MG63 (cell line): Measurements from ENCODE around the gene RFX3. TPM values are rescaled to one million over a fixed set of nuclear protein-coding genes. Genes with fewer than 3 reads are reported as not detected.

Experiments
- DNase-seq: peaks from one replicate; pipeline ENCODE4 v3.0.0-alpha.2; 2020
- H3K27me3 ChIP-seq: fragments of 250-450 bp; sonication (Bioruptor Pico); 2 replicates; pipeline ENCODE4 v1.5.1; 2020; ENCODE audit warnings: mild to moderate bottlenecking, moderate library complexity
- H3K36me3 ChIP-seq: fragments of 250-450 bp; sonication (Bioruptor Pico); 2 replicates; pipeline ENCODE4 v1.5.1; 2020; ENCODE audit warnings: mild to moderate bottlenecking, moderate library complexity
- H3K4me3 ChIP-seq: fragments of 250-450 bp; sonication (Bioruptor Pico); 2 replicates; pipeline ENCODE4 v1.5.1; 2020; ENCODE audit warnings: mild to moderate bottlenecking, moderate library complexity
- H3K9me3 ChIP-seq: fragments of 250-450 bp; sonication (Bioruptor Pico); 2 replicates; pipeline ENCODE4 v1.5.1; 2020; ENCODE audit warnings: mild to moderate bottlenecking, moderate library complexity
- total RNA-seq: library from RNA; depleted of rRNA; stranded (reverse); fragments of >200 nt; shearing (Covaris generic); gene quantifications from 2 replicates; pipeline ENCODE4 v1.2.3, GENCODE V29; 2014; ENCODE audit warnings: low replicate concordance; rRNA removed

The RFX3 gene
- total RNA-seq = 0.72 and 1.2 TPM in 2 replicates

- DNase-seq = peak; percentile 89
- no peaks in the 10 kb centered on the region for H3K27me3 ChIP-seq
- H3K4me3 ChIP-seq = peak within 1 kb of the TSS; percentile 68
- peaks cover 2% of the 10 kb centered on the region; the same call in 1 of the 2 replicates for H3K36me3 ChIP-seq
- H3K9me3 ChIP-seq = no peaks in the 10 kb centered on the region
These were observed at the start of gene RFX3 for GRCh38 chr9:3525836-3526164. RFX3 (minus strand) TSS chr9:3526001; CDS start chr9:3395588, 130,413 bp downstream.

- no peak for DNase-seq
- no peaks in the 10 kb centered on the region for H3K27me3 ChIP-seq
- H3K9me3 ChIP-seq = no peaks in the 10 kb centered on the region
- H3K36me3 ChIP-seq = no peaks in the 10 kb centered on the region
- H3K4me3 ChIP-seq = no peak overlapping the region
These were observed 45.7 kb upstream of the RFX3 start for GRCh38 chr9:3571500-3571899.

- Histone ChIP-seq H3K27me3 (no peaks in the 10 kb centered on the region), H3K36me3 (no peaks in the 10 kb centered on the region), H3K4me3 (no peak overlapping the region), H3K9me3 (no peaks in the 10 kb centered on the region)
- DNase-seq = no peak
These were observed 43.7 kb upstream of the RFX3 start for GRCh38 chr9:3569529-3569928.

GRCh38 chr9:3567988-3568387, 42.2 kb upstream of the RFX3 start:
- no peak for DNase-seq
- Histone ChIP-seq H3K36me3 (no peaks in the 10 kb centered on the region), H3K9me3 (no peaks in the 10 kb centered on the region), H3K27me3 (no peaks in the 10 kb centered on the region), H3K4me3 (no peak overlapping the region)

GRCh38 chr9:3553076-3553765, 27.4 kb upstream of the RFX3 start:
- no peak overlapping the region for H3K4me3 ChIP-seq

GRCh38 chr9:3549225-3549624, 23.4 kb upstream of the RFX3 start:
- Histone ChIP-seq H3K27me3 (no peaks in the 10 kb centered on the region), H3K36me3 (no peaks in the 10 kb centered on the region)

More at GRCh38 chr9:3553076-3553765, 27.4 kb upstream of the RFX3 start:
- no peaks in the 10 kb centered on the region for H3K9me3 ChIP-seq
- no peaks in the 10 kb centered on the region for H3K36me3 ChIP-seq
- DNase-seq = no peak
- no peaks in the 10 kb centered on the region for H3K27me3 ChIP-seq

GRCh38 chr9:3548648-3549047, 22.8 kb upstream of the RFX3 start:
- H3K9me3 ChIP-seq = no peaks in the 10 kb centered on the region
- no peaks in the 10 kb centered on the region for H3K27me3 ChIP-seq
- DNase-seq = no peak
- no peak overlapping the region for H3K4me3 ChIP-seq
- H3K36me3 ChIP-seq = no peaks in the 10 kb centered on the region

More at GRCh38 chr9:3549225-3549624, 23.4 kb upstream of the RFX3 start:
- Histone ChIP-seq H3K9me3 (no peaks in the 10 kb centered on the region), H3K4me3 (no peak overlapping the region)
- no peak for DNase-seq

- DNase-seq = no peak
- Histone ChIP-seq H3K27me3 (no peaks in the 10 kb centered on the region), H3K36me3 (no peaks in the 10 kb centered on the region), H3K4me3 (no peak overlapping the region), H3K9me3 (no peaks in the 10 kb centered on the region)
These were observed 15.4 kb upstream of the RFX3 start for GRCh38 chr9:3541206-3541605.

GRCh38 chr9:3534614-3535404, 9.0 kb upstream of the RFX3 start:
- no peak overlapping the region for H3K4me3 ChIP-seq
- no peaks in the 10 kb centered on the region for H3K9me3 ChIP-seq
- H3K36me3 ChIP-seq = no peaks in the 10 kb centered on the region
- DNase-seq = no peak
- no peaks in the 10 kb centered on the region for H3K27me3 ChIP-seq

GRCh38 chr9:3532158-3532557, 6.4 kb upstream of the RFX3 start:
- Histone ChIP-seq H3K36me3 (peaks cover 2% of the 10 kb centered on the region; the same call in 1 of the 2 replicates), H3K9me3 (no peaks in the 10 kb centered on the region), H3K4me3 (no peak overlapping the region), H3K27me3 (no peaks in the 10 kb centered on the region)
- DNase-seq = no peak

- H3K9me3 ChIP-seq = no peaks in the 10 kb centered on the region
- no peak overlapping the region for H3K4me3 ChIP-seq
- no peaks in the 10 kb centered on the region for H3K27me3 ChIP-seq
- peaks cover 2% of the 10 kb centered on the region; the same call in 1 of the 2 replicates for H3K36me3 ChIP-seq
- no peak for DNase-seq
These were observed 2.6 kb upstream of the RFX3 start for GRCh38 chr9:3528451-3528850.

- Histone ChIP-seq H3K36me3 (peaks cover 2% of the 10 kb centered on the region; the same call in 1 of the 2 replicates), H3K27me3 (no peaks in the 10 kb centered on the region), H3K4me3 (peak overlapping the region; percentile 68), H3K9me3 (no peaks in the 10 kb centered on the region)
- peak; percentile 2 for DNase-seq
These were observed 1.5 kb upstream of the RFX3 start for GRCh38 chr9:3526997-3527940.

- Histone ChIP-seq H3K36me3 (peaks cover 2% of the 10 kb centered on the region; the same call in 1 of the 2 replicates), H3K4me3 (peak overlapping the region; percentile 68), H3K9me3 (no peaks in the 10 kb centered on the region), H3K27me3 (no peaks in the 10 kb centered on the region)
- peak; percentile 82 for DNase-seq
These were observed 580 bp upstream of the RFX3 start for GRCh38 chr9:3526165-3526996.

- H3K9me3 ChIP-seq = no peaks in the 10 kb centered on the region
- H3K36me3 ChIP-seq = peaks cover 2% of the 10 kb centered on the region; the same call in 1 of the 2 replicates
- no peaks in the 10 kb centered on the region for H3K27me3 ChIP-seq
- H3K4me3 ChIP-seq = peak overlapping the region; percentile 68
- peak; percentile 5 for DNase-seq
These were observed 535 bp downstream of the RFX3 start for GRCh38 chr9:3525096-3525835.

- no peak for DNase-seq
- Histone ChIP-seq H3K4me3 (no peak overlapping the region), H3K36me3 (no peaks in the 10 kb centered on the region), H3K27me3 (no peaks in the 10 kb centered on the region), H3K9me3 (no peaks in the 10 kb centered on the region)
These were observed 3.8 kb downstream of the RFX3 start for GRCh38 chr9:3521966-3522365.
